H9 (cell line): ENCODE results near the gene MSI2. TPM values are rescaled to one million over a fixed set of nuclear protein-coding genes. Genes with fewer than 3 reads are reported as not detected.
A peak's percentile ranks its signal among the peaks of the same experiment; 100 is the strongest.

Experiments used
- DNase-seq: peaks from one replicate; pipeline ENCODE4 v3.0.0-alpha.2; 2017
- H2AFZ ChIP-seq: one replicate; pipeline ENCODE4 v1.6.1; 2013; ENCODE audit warnings: mild to moderate bottlenecking, low read length, control low read depth, moderate library complexity
- H2AK5ac ChIP-seq: 2 replicates; pipeline ENCODE4 v1.6.1; 2013; ENCODE audit warnings: low read length, control low read depth, mixed read lengths; ENCODE audit not compliant: insufficient read length
- H2BK120ac ChIP-seq: one replicate; pipeline ENCODE4 v1.6.1; 2013; ENCODE audit warnings: low read depth, mild to moderate bottlenecking, low read length, control low read depth, inconsistent platforms; ENCODE audit not compliant: poor library complexity, severe bottlenecking
- H2BK12ac ChIP-seq: 2 replicates; pipeline ENCODE4 v1.6.1; 2013; ENCODE audit warnings: low read length, control low read depth, mixed read lengths, low read depth; ENCODE audit not compliant: insufficient read length
- H2BK15ac ChIP-seq: 2 replicates; pipeline ENCODE4 v1.6.1; 2013; ENCODE audit warnings: low read depth, low read length, control low read depth
- H2BK20ac ChIP-seq: one replicate; pipeline ENCODE4 v1.6.1; 2013; ENCODE audit warnings: low read depth, mild to moderate bottlenecking, low read length, control low read depth, inconsistent platforms; ENCODE audit not compliant: poor library complexity, severe bottlenecking
- H2BK5ac ChIP-seq: 2 replicates; pipeline ENCODE4 v1.6.1; 2013; ENCODE audit warnings: low read length, control low read depth, mixed read lengths; ENCODE audit not compliant: insufficient read length
- H3K14ac ChIP-seq: 2 replicates; pipeline ENCODE4 v1.6.1; 2013; ENCODE audit warnings: low read length, control low read depth; ENCODE audit not compliant: insufficient read depth
- H3K18ac ChIP-seq: 2 replicates; pipeline ENCODE4 v1.6.1; 2013; ENCODE audit warnings: low read depth, mild to moderate bottlenecking, mixed read lengths, low read length, control low read depth; ENCODE audit not compliant: insufficient read length
- H3K23ac ChIP-seq: 2 replicates; pipeline ENCODE4 v1.6.1; 2013; ENCODE audit warnings: low read length, control low read depth, mixed read lengths, low read depth; ENCODE audit not compliant: insufficient read length
- H3K23me2 ChIP-seq: 2 replicates; pipeline ENCODE4 v1.6.1; 2013; ENCODE audit warnings: low read depth, mild to moderate bottlenecking, mixed read lengths, low read length, control low read depth; ENCODE audit not compliant: insufficient read length, poor library complexity, severe bottlenecking
- H3K27ac ChIP-seq: 2 replicates; pipeline ENCODE4 v1.5.1; 2013; ENCODE audit warnings: low read length, control low read depth, mixed read lengths, low read depth; ENCODE audit not compliant: insufficient read length
- H3K27me3 ChIP-seq: 2 replicates; pipeline ENCODE4 v1.6.1; 2013; ENCODE audit warnings: low read length, control low read depth, inconsistent platforms; ENCODE audit not compliant: insufficient read depth
- H3K4ac ChIP-seq: 2 replicates; pipeline ENCODE4 v1.6.1; 2013; ENCODE audit warnings: low read depth, mild to moderate bottlenecking, control low read depth, inconsistent platforms, low read length, moderate library complexity
- H3K4me1 ChIP-seq: 2 replicates; pipeline ENCODE4 v1.6.1; 2013; ENCODE audit warnings: low read length, control low read depth, inconsistent platforms; ENCODE audit not compliant: insufficient read depth
- H3K4me2 ChIP-seq: 2 replicates; pipeline ENCODE4 v1.6.1; 2013; ENCODE audit warnings: low read length, control low read depth, mixed read lengths; ENCODE audit not compliant: insufficient read length, insufficient read depth
- H3K56ac ChIP-seq: 2 replicates; pipeline ENCODE4 v1.6.1; 2013; ENCODE audit warnings: low read depth, mild to moderate bottlenecking, mixed read lengths, low read length, control low read depth; ENCODE audit not compliant: insufficient read length
- H3K79me1 ChIP-seq: 2 replicates; pipeline ENCODE4 v1.6.1; 2013; ENCODE audit warnings: low read depth, mild to moderate bottlenecking, moderate library complexity, low read length, control low read depth, inconsistent platforms; ENCODE audit not compliant: insufficient read depth, poor library complexity, severe bottlenecking
- H3K79me2 ChIP-seq: 2 replicates; pipeline ENCODE4 v1.6.1; 2013; ENCODE audit warnings: low read length, control low read depth, inconsistent platforms; ENCODE audit not compliant: insufficient read depth
- H3K9ac ChIP-seq: 2 replicates; pipeline ENCODE4 v1.6.1; 2013; ENCODE audit warnings: low read length, control low read depth, mixed read lengths; ENCODE audit not compliant: insufficient read length; ENCODE audit errors: extremely low read depth
- H3K9me3 ChIP-seq: one replicate; pipeline ENCODE4 v1.6.1; 2013; ENCODE audit warnings: low read depth, low read length, inconsistent platforms; ENCODE audit not compliant: control insufficient read depth
- H3T11ph ChIP-seq: one replicate; pipeline ENCODE4 v1.6.1; 2013; ENCODE audit warnings: mild to moderate bottlenecking, low read length, control low read depth, inconsistent platforms
- H4K20me1 ChIP-seq: one replicate; pipeline ENCODE4 v1.6.1; 2013; ENCODE audit not compliant: control insufficient read depth, insufficient read length, insufficient read depth
- H4K5ac ChIP-seq: 2 replicates; pipeline ENCODE4 v1.6.1; 2013; ENCODE audit warnings: low read depth, mild to moderate bottlenecking, mixed read lengths, low read length, control low read depth; ENCODE audit not compliant: insufficient read length
- H4K8ac ChIP-seq: replicated peaks from 2 replicates; pipeline ENCODE4 v1.6.1; 2013; ENCODE audit warnings: low read length, control low read depth, mixed read lengths, low read depth; ENCODE audit not compliant: insufficient read length
- H4K91ac ChIP-seq: 2 replicates; pipeline ENCODE4 v1.6.1; 2013; ENCODE audit warnings: low read depth, mild to moderate bottlenecking, moderate library complexity, mixed read lengths, low read length, control low read depth; ENCODE audit not compliant: insufficient read length
- H3K27ac Mint-ChIP-seq, 3 experiments: 2 replicates in 2 of 3; 3 replicates in 1 of 3; pipeline ENCODE4 v1.8.0; 2020 to 2021; ENCODE audit warnings: mixed read lengths in 3 of 3, mild to moderate bottlenecking in 1 of 3, moderate library complexity in 1 of 3
- H3K27me3 Mint-ChIP-seq: 2 replicates; pipeline ENCODE4 v1.8.0; 2021; ENCODE audit warnings: low read depth, mild to moderate bottlenecking, moderate library complexity, mixed read lengths
- H3K36me3 Mint-ChIP-seq, 3 experiments: 2 replicates in 2 of 3; 3 replicates in 1 of 3; pipeline ENCODE4 v1.8.0; 2020 to 2021; ENCODE audit warnings: low read depth in 3 of 3, mixed read lengths in 3 of 3; ENCODE audit not compliant: insufficient read depth in 1 of 3
- H3K4me1 Mint-ChIP-seq, 2 experiments: 2 replicates each; pipeline ENCODE4 v1.8.0; 2020; ENCODE audit warnings: mixed read lengths in 2 of 2
- H3K4me3 Mint-ChIP-seq, 2 experiments: 2 replicates in 1 of 2; 3 replicates in 1 of 2; pipeline ENCODE4 v1.8.0; 2020 to 2021; ENCODE audit warnings: mild to moderate bottlenecking in 2 of 2, mixed read lengths in 2 of 2, moderate library complexity in 1 of 2
- H3K9me3 Mint-ChIP-seq, 2 experiments: 2 replicates in 1 of 2; 3 replicates in 1 of 2; pipeline ENCODE4 v1.8.0; 2020; ENCODE audit warnings: mild to moderate bottlenecking in 2 of 2, mixed read lengths in 2 of 2, moderate library complexity in 1 of 2
- WGBS: extraction: QIAGEN DNeasy Blood & Tissue Kit; methylation state at CpG from one replicate; pipeline ENCODE4 v1.1.7; 2013; ENCODE audit warnings: missing lambda C conversion rate, low lambda C conversion rate, mixed read lengths; ENCODE audit not compliant: insufficient read length; ENCODE audit errors: extremely low coverage; 5-methylcytosine and 5-hydroxymethylcytosine counted together
- total RNA-seq: library from RNA; stranded (reverse); gene quantifications from 2 replicates; pipeline ENCODE4 v1.2.1, GENCODE V29; 2021
- TF ChIP-seq, protein P1 (sequence below): fragments of 200-600 bp; sonication (generic); conservative IDR thresholded peaks from 3 replicates; pipeline ENCODE4 v1.8.0; 2021; ENCODE audit warnings: antibody characterized with exemption, mild to moderate bottlenecking

MSI2 gene
- total RNA-seq, 1 experiment from 2014 or later: 98.5 TPM

- no peak overlapping the region for H3K27ac ChIP-seq
- WGBS: no CpG with 5 or more reads among the region's 5 CpGs
- no peaks in the 10 kb centered on the region for H3K23me2 ChIP-seq
- TF ChIP-seq, protein P1, sequence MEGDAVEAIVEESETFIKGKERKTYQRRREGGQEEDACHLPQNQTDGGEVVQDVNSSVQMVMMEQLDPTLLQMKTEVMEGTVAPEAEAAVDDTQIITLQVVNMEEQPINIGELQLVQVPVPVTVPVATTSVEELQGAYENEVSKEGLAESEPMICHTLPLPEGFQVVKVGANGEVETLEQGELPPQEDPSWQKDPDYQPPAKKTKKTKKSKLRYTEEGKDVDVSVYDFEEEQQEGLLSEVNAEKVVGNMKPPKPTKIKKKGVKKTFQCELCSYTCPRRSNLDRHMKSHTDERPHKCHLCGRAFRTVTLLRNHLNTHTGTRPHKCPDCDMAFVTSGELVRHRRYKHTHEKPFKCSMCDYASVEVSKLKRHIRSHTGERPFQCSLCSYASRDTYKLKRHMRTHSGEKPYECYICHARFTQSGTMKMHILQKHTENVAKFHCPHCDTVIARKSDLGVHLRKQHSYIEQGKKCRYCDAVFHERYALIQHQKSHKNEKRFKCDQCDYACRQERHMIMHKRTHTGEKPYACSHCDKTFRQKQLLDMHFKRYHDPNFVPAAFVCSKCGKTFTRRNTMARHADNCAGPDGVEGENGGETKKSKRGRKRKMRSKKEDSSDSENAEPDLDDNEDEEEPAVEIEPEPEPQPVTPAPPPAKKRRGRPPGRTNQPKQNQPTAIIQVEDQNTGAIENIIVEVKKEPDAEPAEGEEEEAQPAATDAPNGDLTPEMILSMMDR: no peak
- H3K27ac Mint-ChIP-seq: no peak overlapping the region; a peak in 2 of 7 replicates
- H4K20me1 ChIP-seq: no peaks in the 10 kb centered on the region
- no peak overlapping the region for H2BK20ac ChIP-seq
- no peak overlapping the region for H3K23ac ChIP-seq
- no peak overlapping the region for H2BK12ac ChIP-seq
- H3K18ac ChIP-seq: no peak overlapping the region
- peaks cover 4 to 16% of the 10 kb centered on the region in 2 experiments for H3K4me1 Mint-ChIP-seq
- H3K27me3 ChIP-seq: no peaks in the 10 kb centered on the region
- no peak overlapping the region for H2AK5ac ChIP-seq
- H3K4me1 ChIP-seq: no peaks in the 10 kb centered on the region
- no peak overlapping the region for H3K9ac ChIP-seq
- no peak overlapping the region for H3T11ph ChIP-seq
- no peaks in the 10 kb centered on the region for H3K9me3 ChIP-seq
- no peak overlapping the region for H3K56ac ChIP-seq
- no peak overlapping the region for H2BK5ac ChIP-seq
- DNase-seq: peak; percentile 22
- H3K9me3 Mint-ChIP-seq: no peaks in the 10 kb centered on the region
- H3K79me1 ChIP-seq: no peaks in the 10 kb centered on the region
- H4K5ac ChIP-seq: no peak overlapping the region
- H2BK15ac ChIP-seq: no peak overlapping the region
- no peaks in the 10 kb centered on the region for H3K79me2 ChIP-seq
- H4K91ac ChIP-seq: no peak overlapping the region
- no peak overlapping the region for H4K8ac ChIP-seq
- H3K4me2 ChIP-seq: no peak overlapping the region
- no peaks in the 10 kb centered on the region for H3K27me3 Mint-ChIP-seq
- peaks cover 0 to 15% (median 14%) of the 10 kb centered on the region in 3 experiments; a peak in 4 of 7 replicates for H3K36me3 Mint-ChIP-seq
- no peak overlapping the region for H2BK120ac ChIP-seq
- H3K14ac ChIP-seq: no peak overlapping the region
- no peak overlapping the region for H3K4me3 Mint-ChIP-seq
- H3K4ac ChIP-seq: no peak overlapping the region
- no peak overlapping the region for H2AFZ ChIP-seq
These were observed 421.0 kb downstream of the MSI2 start for GRCh38 chr17:57677301-57677700.
